Fibroblast of lung (primary cell): Measurements from ENCODE around the gene KIAA0586. TPM values are rescaled to one million over a fixed set of nuclear protein-coding genes. Genes with fewer than 3 reads are reported as not detected.
A peak's percentile ranks its signal among the peaks of the same experiment; 100 is the strongest.
"Not testable (repeated sequence)": the region's sequence is repeated elsewhere in the genome, so short reads cannot be mapped to it uniquely, and the experiment has no call there.

Experiments used
- DNase-seq, 2 donors: peaks; one replicate each; pipeline versions ENCODE4 v3.0.0 to v3.0.0-alpha.2; 2010; ENCODE audit warnings: low read depth in 2 of 2
- H2AFZ ChIP-seq: 2 replicates; pipeline ENCODE4 v1.5.1; 2012; ENCODE audit warnings: low read length, control low read depth, inconsistent platforms
- H3K27ac ChIP-seq: 2 replicates; pipeline ENCODE4 v1.5.1; 2011; ENCODE audit warnings: low read length, control low read depth; ENCODE audit not compliant: insufficient read depth
- H3K27me3 ChIP-seq: 2 replicates; pipeline ENCODE4 v1.5.1; 2011; ENCODE audit warnings: mild to moderate bottlenecking, low read length; ENCODE audit not compliant: control insufficient read depth, insufficient read depth
- H3K36me3 ChIP-seq: 2 replicates; pipeline ENCODE4 v1.5.1; 2011; ENCODE audit warnings: low read length; ENCODE audit not compliant: control insufficient read depth, insufficient read depth
- H3K4me1 ChIP-seq: 2 replicates; pipeline ENCODE4 v1.5.1; 2011; ENCODE audit warnings: low read length; ENCODE audit not compliant: control insufficient read depth, insufficient read depth; ENCODE audit errors: extremely low read depth
- H3K4me2 ChIP-seq: 2 replicates; pipeline ENCODE4 v1.5.1; 2011; ENCODE audit warnings: low read length, control low read depth; ENCODE audit not compliant: insufficient read depth; ENCODE audit errors: extremely low read depth
- H3K4me3 ChIP-seq, 4 experiments: fragments of 200-600 bp in 1 of 4; sonication (generic) in 1 of 4; replicated peaks in 1 of 4; 2 replicates each; pipeline ENCODE4 v1.5.1; 2011 to 2016; ENCODE audit warnings: low read length in 4 of 4, low read depth in 3 of 4, mild to moderate bottlenecking in 3 of 4, control low read depth in 2 of 4, inconsistent platforms in 1 of 4, mixed read lengths in 1 of 4; ENCODE audit not compliant: insufficient read depth in 1 of 4; ENCODE audit errors: control extremely low read depth in 1 of 4
- H3K79me2 ChIP-seq: 2 replicates; pipeline ENCODE4 v1.5.1; 2012; ENCODE audit warnings: mild to moderate bottlenecking, low read length, inconsistent platforms; ENCODE audit not compliant: control insufficient read depth, insufficient read depth
- H3K9ac ChIP-seq: 2 replicates; pipeline ENCODE4 v1.5.1; 2011; ENCODE audit warnings: mild to moderate bottlenecking, low read length, control low read depth; ENCODE audit not compliant: insufficient read depth
- H3K9me3 ChIP-seq: 2 replicates; pipeline ENCODE4 v1.5.1; 2012; ENCODE audit warnings: low read depth, low read length; ENCODE audit not compliant: control insufficient read depth, insufficient read depth
- H4K20me1 ChIP-seq: 2 replicates; pipeline ENCODE4 v1.5.1; 2011; ENCODE audit warnings: low read length; ENCODE audit not compliant: control insufficient read depth, insufficient read depth; ENCODE audit errors: extremely low read depth
- EZH2 ChIP-seq: IDR thresholded peaks from 2 replicates; pipeline ENCODE4 v1.5.1; 2012; ENCODE audit warnings: low read length, control low read depth, mild to moderate bottlenecking; ENCODE audit errors: missing control alignments
- polyA plus RNA-seq, 2 donors: library from polyadenylated mRNA; depleted of rRNA in 1 of 2; stranded (reverse) in 1 of 2; unstranded in 1 of 2; fragments of >200 nt; gene quantifications; 2 replicates each; pipeline ENCODE4 v1.2.1, GENCODE V29; 2011 to 2012; ENCODE audit warnings: missing spikeins in 1 of 2
- total RNA-seq: library from RNA; depleted of rRNA; stranded (reverse); fragments of >200 nt; gene quantifications from 2 replicates; pipeline ENCODE4 v1.2.1, GENCODE V29; 2014
- TF ChIP-seq, protein P1 (sequence below), 2 donors: IDR thresholded peaks in 1 of 2; conservative IDR thresholded peaks in 1 of 2; 1 replicate in 1 of 2; 2 replicates in 1 of 2; pipeline ENCODE4 v1.5.1; 2011 to 2012; ENCODE audit warnings: low read length in 2 of 2, control low read depth in 1 of 2, inconsistent platforms in 1 of 2, low read depth in 1 of 2, mild to moderate bottlenecking in 1 of 2

Gene KIAA0586
- total and polyA plus RNA-seq, 2 donors (not counting 1 experiment from before 2014, with no cell fraction given): 17.8 to 18.9 TPM

DNA sequence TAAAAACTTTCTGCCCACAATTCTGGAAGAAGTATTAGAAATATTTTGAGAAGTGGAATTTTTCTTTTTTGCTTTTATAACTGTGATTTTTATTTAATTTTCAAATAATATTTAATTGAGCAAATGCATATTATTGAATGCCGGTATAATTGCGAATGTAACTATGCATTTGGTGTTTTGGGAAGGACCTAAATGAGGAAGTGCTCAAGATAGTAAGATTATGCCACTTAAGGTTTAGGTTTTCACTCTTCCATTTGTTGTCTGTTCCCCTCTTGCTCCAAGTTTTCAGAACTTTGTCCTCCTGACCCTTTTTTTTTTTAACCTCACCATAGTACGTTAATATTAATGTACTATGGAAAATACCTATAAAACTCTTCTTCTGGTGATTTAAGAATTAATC, 85.8 kb downstream of the KIAA0586 start:
- H3K9ac ChIP-seq: no peak overlapping the region
- H3K4me3 ChIP-seq: no peak overlapping the region
- no peaks in the 10 kb centered on the region for H3K9me3 ChIP-seq
- no peaks in the 10 kb centered on the region for H4K20me1 ChIP-seq
- no peak overlapping the region for H2AFZ ChIP-seq
- peaks cover 2% of the 10 kb centered on the region for H3K36me3 ChIP-seq
- no peaks in the 10 kb centered on the region for H3K4me1 ChIP-seq
- no peaks in the 10 kb centered on the region for H3K79me2 ChIP-seq
- no peak overlapping the region for H3K4me2 ChIP-seq
- no peak overlapping the region for H3K27ac ChIP-seq
- no peak for DNase-seq
- no peak for TF ChIP-seq EZH2
- TF ChIP-seq, protein P1, sequence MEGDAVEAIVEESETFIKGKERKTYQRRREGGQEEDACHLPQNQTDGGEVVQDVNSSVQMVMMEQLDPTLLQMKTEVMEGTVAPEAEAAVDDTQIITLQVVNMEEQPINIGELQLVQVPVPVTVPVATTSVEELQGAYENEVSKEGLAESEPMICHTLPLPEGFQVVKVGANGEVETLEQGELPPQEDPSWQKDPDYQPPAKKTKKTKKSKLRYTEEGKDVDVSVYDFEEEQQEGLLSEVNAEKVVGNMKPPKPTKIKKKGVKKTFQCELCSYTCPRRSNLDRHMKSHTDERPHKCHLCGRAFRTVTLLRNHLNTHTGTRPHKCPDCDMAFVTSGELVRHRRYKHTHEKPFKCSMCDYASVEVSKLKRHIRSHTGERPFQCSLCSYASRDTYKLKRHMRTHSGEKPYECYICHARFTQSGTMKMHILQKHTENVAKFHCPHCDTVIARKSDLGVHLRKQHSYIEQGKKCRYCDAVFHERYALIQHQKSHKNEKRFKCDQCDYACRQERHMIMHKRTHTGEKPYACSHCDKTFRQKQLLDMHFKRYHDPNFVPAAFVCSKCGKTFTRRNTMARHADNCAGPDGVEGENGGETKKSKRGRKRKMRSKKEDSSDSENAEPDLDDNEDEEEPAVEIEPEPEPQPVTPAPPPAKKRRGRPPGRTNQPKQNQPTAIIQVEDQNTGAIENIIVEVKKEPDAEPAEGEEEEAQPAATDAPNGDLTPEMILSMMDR (conservative IDR thresholded peaks at IDR 0.05 in 1 of 2, IDR thresholded peaks at IDR 0.05 in 1 of 2; ENCODE audit: low read depth in 1 of 2, low read length in 2 of 2): no peak
- H3K27me3 ChIP-seq: no peaks in the 10 kb centered on the region

DNA sequence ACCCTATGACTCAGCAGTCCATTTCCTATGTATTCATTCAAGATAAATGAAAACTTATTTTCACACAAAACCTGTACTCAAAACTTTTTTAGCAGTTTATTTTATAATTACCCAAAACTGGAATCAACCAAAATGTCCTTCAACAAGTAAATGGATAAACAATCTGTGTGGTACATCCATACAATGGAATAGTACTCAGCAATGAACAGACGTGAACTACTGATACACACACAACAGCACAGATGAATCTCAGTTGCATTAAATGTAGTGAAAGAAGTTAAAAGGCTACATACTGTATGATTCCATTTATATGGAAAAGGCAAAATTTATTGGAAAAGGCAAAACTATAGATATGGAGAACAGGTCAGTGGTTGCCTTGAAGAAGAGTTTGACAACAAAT, 90.1 kb downstream of the KIAA0586 start:
- DNase-seq: no peak
- no peak overlapping the region for H3K27ac ChIP-seq
- H3K9ac ChIP-seq: no peak overlapping the region
- no peak overlapping the region for H3K4me2 ChIP-seq
- no peaks in the 10 kb centered on the region for H4K20me1 ChIP-seq
- no peak overlapping the region for H2AFZ ChIP-seq
- TF ChIP-seq EZH2: no peak
- TF ChIP-seq, protein P1 (conservative IDR thresholded peaks at IDR 0.05 in 1 of 2, IDR thresholded peaks at IDR 0.05 in 1 of 2; ENCODE audit: low read depth in 1 of 2, low read length in 2 of 2): no peak
- no peaks in the 10 kb centered on the region for H3K4me1 ChIP-seq
- H3K79me2 ChIP-seq: no peaks in the 10 kb centered on the region
- no peaks in the 10 kb centered on the region for H3K36me3 ChIP-seq
- no peaks in the 10 kb centered on the region for H3K9me3 ChIP-seq
- no peak overlapping the region for H3K4me3 ChIP-seq
- no peaks in the 10 kb centered on the region for H3K27me3 ChIP-seq

DNA sequence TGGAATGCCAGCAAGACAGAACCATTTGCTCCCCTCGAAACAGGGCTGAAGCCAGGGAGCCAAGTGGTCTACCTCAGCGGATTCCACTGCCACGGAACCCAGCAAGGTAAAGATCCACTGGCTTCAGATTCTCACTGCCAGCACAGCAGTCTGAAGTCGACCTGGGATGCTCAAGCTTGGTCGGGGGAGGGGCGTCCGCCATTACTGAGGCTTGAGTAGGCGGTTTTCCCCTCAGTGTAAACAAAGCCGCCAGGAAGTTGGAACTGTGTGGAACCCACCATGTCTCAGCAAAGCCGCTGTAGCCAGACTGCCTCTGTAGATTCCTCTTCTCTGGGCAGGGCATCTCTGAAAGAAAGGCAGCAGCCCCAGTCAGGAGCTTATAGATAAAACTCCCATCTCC, 98.2 kb downstream of the KIAA0586 start:
- not testable (repeated sequence) for H3K4me3 ChIP-seq, H3K4me1 ChIP-seq, H3K27ac ChIP-seq, H3K36me3 ChIP-seq, H3K4me2 ChIP-seq, DNase-seq, H2AFZ ChIP-seq, H3K9ac ChIP-seq, H4K20me1 ChIP-seq, H3K79me2 ChIP-seq, H3K27me3 ChIP-seq, H3K9me3 ChIP-seq

DNA sequence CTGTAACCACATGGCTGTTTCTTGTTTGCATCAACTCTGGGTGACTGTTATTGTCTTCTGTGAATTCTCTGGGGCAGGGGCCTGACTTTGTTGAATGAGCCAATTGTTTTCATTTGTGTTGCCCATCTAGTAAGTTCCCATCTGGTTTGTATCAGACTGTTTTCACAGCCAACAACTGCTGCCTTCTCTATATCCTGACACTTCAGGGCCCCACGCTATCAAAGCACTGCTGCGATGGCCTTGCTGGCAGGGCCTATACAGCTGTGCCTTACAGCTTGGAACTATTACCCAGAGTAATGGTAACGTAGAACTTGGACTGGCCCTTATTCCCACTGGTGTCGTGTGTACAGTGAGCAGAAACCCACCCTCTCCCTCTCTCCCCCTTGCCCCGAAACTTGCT, 105.9 kb downstream of the KIAA0586 start:
- Histone ChIP-seq H3K27me3 (no peaks in the 10 kb centered on the region), H3K4me1 (no peaks in the 10 kb centered on the region), H3K4me3 (no peak overlapping the region), H3K9me3 (no peaks in the 10 kb centered on the region), H3K4me2 (no peak overlapping the region), H3K9ac (no peak overlapping the region), H4K20me1 (no peaks in the 10 kb centered on the region), H3K79me2 (no peaks in the 10 kb centered on the region), H3K27ac (no peak overlapping the region), H3K36me3 (no peaks in the 10 kb centered on the region), H2AFZ (no peak overlapping the region)
- TF ChIP-seq, protein P1 (conservative IDR thresholded peaks at IDR 0.05 in 1 of 2, IDR thresholded peaks at IDR 0.05 in 1 of 2; ENCODE audit: low read depth in 1 of 2, low read length in 2 of 2): no peak
- TF ChIP-seq EZH2: no peak
- peak; percentile 12 to 33 for DNase-seq
